Body of pancreas (tissue), 4 donors: ENCODE results near the gene ACTG2. TPM values are rescaled to one million over a fixed set of nuclear protein-coding genes. Genes with fewer than 3 reads are reported as not detected.

Experiments
- ATAC-seq: fragments of 150-250 bp; one replicate; pipeline ENCODE4 v1.9.1; 2016
- DNase-seq, 4 donors: peaks; one replicate each; pipeline ENCODE4 v3.0.0-alpha.2; 2019
- H3K27ac ChIP-seq, 4 donors: fragments of 200-600 bp; sonication (generic); 1 replicate in 3 of 4; 2 replicates in 1 of 4; pipeline versions ENCODE4 v1.5.1 to v1.6.1; 2016 to 2019; ENCODE audit warnings: mild to moderate bottlenecking in 1 of 4, mixed read lengths in 1 of 4, moderate library complexity in 1 of 4
- H3K27me3 ChIP-seq, 2 donors: fragments of 200-600 bp; sonication (generic); one replicate each; pipeline ENCODE4 v1.6.0; 2016; ENCODE audit warnings: mild to moderate bottlenecking in 1 of 2
- H3K36me3 ChIP-seq, 2 donors: fragments of 200-600 bp; sonication (generic); replicated peaks in 1 of 2; 2 replicates each; pipeline ENCODE4 v1.5.1; 2016; ENCODE audit warnings: low read depth in 2 of 2; ENCODE audit not compliant: insufficient read depth in 1 of 2
- H3K4me1 ChIP-seq: fragments of 200-600 bp; sonication (generic); one replicate; pipeline ENCODE4 v1.6.0; 2016
- H3K4me3 ChIP-seq, 2 donors: fragments of 200-600 bp; sonication (generic); 1 replicate in 1 of 2; 2 replicates in 1 of 2; pipeline ENCODE4 v1.5.1; 2016 to 2019
- H3K9me3 ChIP-seq, 3 donors: fragments of 200-600 bp; sonication (generic); 1 replicate in 2 of 3; 2 replicates in 1 of 3; pipeline ENCODE4 v1.5.1; 2016
- CTCF ChIP-seq, 7 experiments: fragments of 450-650 bp in 4 of 7; fragments of 200-600 bp in 3 of 7; sonication (generic) in 3 of 7; IDR thresholded peaks; one replicate each; pipeline ENCODE4 v1.5.1; 2016 to 2019; ENCODE audit warnings: antibody characterized with exemption in 7 of 7
- POLR2A ChIP-seq, 3 donors: fragments of 450-650 bp; IDR thresholded peaks; one replicate each; pipeline ENCODE4 v1.6.1; 2016; ENCODE audit warnings: antibody characterized with exemption in 3 of 3, mild to moderate bottlenecking in 2 of 3
- WGBS, 2 donors: methylation state at CpG; one replicate each; pipeline ENCODE4 v1.1.5; 2017; 5-methylcytosine and 5-hydroxymethylcytosine counted together
- intact Hi-C: fragments of 100-400 bp; cut with DNase I; formaldehyde crosslinking; loops from one replicate; pipeline ENCODE4 v1.15.1; 2023
- total RNA-seq, 2 donors: library from RNA; depleted of rRNA; stranded (reverse); fragments of >200 nt; gene quantifications; one replicate each; pipeline ENCODE4 v1.1.0, GENCODE V29; 2016

Gene ACTG2
- total RNA-seq, 2 donors from 2014 or later: 0.52 to 1.3 TPM

- Histone ChIP-seq H3K9me3 (no peaks in the 10 kb centered on the region), H3K36me3 (peaks cover 0 to 9% of the 10 kb centered on the region in 2 donors), H3K4me3 (no peak overlapping the region), H3K27me3 (no peaks in the 10 kb centered on the region), H3K27ac (no peak overlapping the region), H3K4me1 (no peaks in the 10 kb centered on the region)
- intact Hi-C loops: no loop called here
- no peak for DNase-seq
- ATAC-seq: no peak
- TF ChIP-seq POLR2A (IDR thresholded peaks at IDR 0.05) (no peak), CTCF (IDR thresholded peaks at IDR 0.05) (no peak)
- WGBS, 2 donors: 40 to 47% methylated on average over 2 of the region's 2 CpGs
These were observed 49.9 kb downstream of the ACTG2 start for GRCh38 chr2:73942664-73943063.

GRCh38 chr2:73944714-73945113 is 51.9 kb downstream of the ACTG2 start:
- no peaks in the 10 kb centered on the region for H3K9me3 ChIP-seq
- H3K27me3 ChIP-seq: no peaks in the 10 kb centered on the region
- peaks cover 0 to 15% of the 10 kb centered on the region in 2 donors for H3K36me3 ChIP-seq
- H3K27ac ChIP-seq: no peak overlapping the region
- H3K4me3 ChIP-seq: no peak overlapping the region
- no peaks in the 10 kb centered on the region for H3K4me1 ChIP-seq
- no peak for TF ChIP-seq CTCF (IDR thresholded peaks at IDR 0.05)
- TF ChIP-seq POLR2A (IDR thresholded peaks at IDR 0.05): no peak
- 93% methylated on average over 4 of the region's 4 CpGs for WGBS, 2 donors
- no peak for ATAC-seq
- intact Hi-C loops: no loop called here
- DNase-seq: no peak

GRCh38 chr2:73946215-73946614 is 53.4 kb downstream of the ACTG2 start:
- Histone ChIP-seq H3K36me3 (peaks cover 0 to 23% of the 10 kb centered on the region in 2 donors), H3K27ac (no peak overlapping the region), H3K4me1 (no peaks in the 10 kb centered on the region), H3K4me3 (no peak overlapping the region), H3K27me3 (no peaks in the 10 kb centered on the region), H3K9me3 (no peaks in the 10 kb centered on the region)
- WGBS, 2 donors: 82 to 100% methylated on average over 1 of the region's 1 CpG
- TF ChIP-seq POLR2A (IDR thresholded peaks at IDR 0.05): no peak
- DNase-seq (no peak), ATAC-seq (no peak)
- intact Hi-C loops: no loop called here

- no peak for ATAC-seq
- Histone ChIP-seq H3K27me3 (no peaks in the 10 kb centered on the region), H3K9me3 (no peaks in the 10 kb centered on the region), H3K36me3 (peaks cover 0 to 26% of the 10 kb centered on the region in 2 donors), H3K4me3 (no peak overlapping the region), H3K27ac (no peak overlapping the region), H3K4me1 (no peaks in the 10 kb centered on the region)
- intact Hi-C loops: no loop called here
- WGBS, 2 donors: 84 to 89% methylated on average over 3 of the region's 3 CpGs
- TF ChIP-seq CTCF (IDR thresholded peaks at IDR 0.05): no peak
- no peak for TF ChIP-seq POLR2A (IDR thresholded peaks at IDR 0.05)
- DNase-seq: no peak
These were observed 53.9 kb downstream of the ACTG2 start for GRCh38 chr2:73946666-73947065.

- ATAC-seq (no peak), DNase-seq (no peak)
- no peaks in the 10 kb centered on the region for H3K4me1 ChIP-seq
- 77 to 86% methylated on average over 5 of the region's 5 CpGs for WGBS, 2 donors
- no peak overlapping the region for H3K4me3 ChIP-seq
- no peaks in the 10 kb centered on the region for H3K9me3 ChIP-seq
- intact Hi-C loops: no loop called here
- H3K36me3 ChIP-seq: peaks cover 0 to 26% of the 10 kb centered on the region in 2 donors
- no peak for TF ChIP-seq POLR2A (IDR thresholded peaks at IDR 0.05)
- no peak for TF ChIP-seq CTCF (IDR thresholded peaks at IDR 0.05)
- no peaks in the 10 kb centered on the region for H3K27me3 ChIP-seq
- no peak overlapping the region for H3K27ac ChIP-seq
These were observed 54.7 kb downstream of the ACTG2 start for GRCh38 chr2:73947412-73948018.
